HG02870 (cell line): ENCODE measurements around the gene RGS17.
A peak's percentile ranks its signal among the peaks of the same experiment; 100 is the strongest.
"Not testable (repeated sequence)": the region's sequence is repeated elsewhere in the genome, so short reads cannot be mapped to it uniquely, and the experiment has no call there.

Experiments
- ATAC-seq: cut with Tn5 transposase; IDR thresholded peaks from one replicate; pipeline ENCODE4 v1.9.1; 2021; ENCODE audit warnings: mild to moderate bottlenecking, moderate library complexity; ENCODE audit not compliant: unreplicated experiment

RGS17 gene, protein sequence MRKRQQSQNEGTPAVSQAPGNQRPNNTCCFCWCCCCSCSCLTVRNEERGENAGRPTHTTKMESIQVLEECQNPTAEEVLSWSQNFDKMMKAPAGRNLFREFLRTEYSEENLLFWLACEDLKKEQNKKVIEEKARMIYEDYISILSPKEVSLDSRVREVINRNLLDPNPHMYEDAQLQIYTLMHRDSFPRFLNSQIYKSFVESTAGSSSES

DNA sequence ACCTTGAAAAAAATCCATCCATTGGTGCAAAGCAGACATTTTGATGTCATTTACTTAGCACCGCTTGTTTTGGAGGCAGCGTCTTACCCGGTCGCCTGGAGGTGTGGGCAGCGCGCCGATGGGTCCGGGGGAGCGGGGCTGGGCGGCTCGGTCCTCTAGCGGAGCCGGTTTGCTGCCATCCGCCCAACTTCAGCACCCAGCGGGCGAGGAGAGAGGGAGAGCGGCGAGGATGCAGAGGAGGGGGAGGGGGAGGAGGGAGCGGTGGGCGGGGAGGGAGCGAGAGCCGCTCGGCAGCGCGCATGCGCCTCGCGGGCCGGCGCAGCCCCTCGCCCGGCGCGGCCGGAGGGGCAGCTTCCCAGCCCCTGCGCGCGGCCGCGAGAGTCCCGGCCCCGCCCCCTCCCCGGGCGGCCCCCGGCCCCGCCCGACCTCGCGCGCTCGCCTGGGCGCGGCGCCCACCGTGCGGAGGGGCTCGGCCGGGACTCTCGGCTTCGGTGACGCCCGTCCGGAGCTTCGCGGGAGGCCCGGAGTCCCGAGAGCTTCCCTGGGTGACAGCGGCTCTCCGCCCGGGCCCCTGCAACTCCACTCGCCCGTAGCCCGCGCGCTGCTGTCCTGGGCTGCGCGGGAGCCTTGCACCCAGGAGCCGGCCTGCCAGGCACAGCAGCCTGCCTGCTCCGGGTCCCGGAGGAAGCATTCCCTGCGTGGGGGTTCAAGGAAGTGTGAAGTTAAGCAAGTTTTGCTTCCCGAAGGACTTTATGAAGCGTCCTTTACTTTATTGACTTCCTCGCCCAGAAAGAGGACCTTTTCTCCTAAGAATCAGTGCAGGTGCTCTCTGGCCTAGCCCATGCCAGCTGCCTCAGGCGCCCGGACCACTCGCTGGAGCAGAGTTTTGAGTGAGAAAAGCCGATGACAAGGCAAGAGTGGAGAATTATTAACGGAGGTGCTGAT is at the start of gene RGS17:
Gene RGS17 (minus strand): TSS at position 246 of the 945 bp plus-strand sequence. CDS start 87,264 bp downstream, outside the sequence.
- ATAC-seq, result peak; percentile 49

DNA sequence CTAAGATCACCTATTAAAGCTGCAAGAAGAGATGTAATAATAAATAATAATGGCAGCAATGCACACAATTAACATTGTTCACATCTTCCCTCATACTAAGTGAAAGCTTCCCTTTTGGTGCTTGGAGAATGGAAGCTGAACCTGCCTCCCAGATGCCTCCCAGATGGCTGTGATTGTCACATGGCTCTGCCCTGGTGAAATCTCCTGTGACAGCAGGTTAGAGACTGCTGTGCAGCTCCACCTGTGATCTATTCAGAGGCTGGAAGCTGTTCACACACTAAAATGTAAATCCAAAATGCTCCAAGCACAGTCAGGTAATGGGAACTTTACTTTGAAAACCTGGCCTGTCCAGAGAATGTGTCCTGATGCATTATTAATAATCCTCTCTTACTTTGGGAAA is 41.7 kb upstream of the RGS17 start:
- no peak for ATAC-seq

DNA sequence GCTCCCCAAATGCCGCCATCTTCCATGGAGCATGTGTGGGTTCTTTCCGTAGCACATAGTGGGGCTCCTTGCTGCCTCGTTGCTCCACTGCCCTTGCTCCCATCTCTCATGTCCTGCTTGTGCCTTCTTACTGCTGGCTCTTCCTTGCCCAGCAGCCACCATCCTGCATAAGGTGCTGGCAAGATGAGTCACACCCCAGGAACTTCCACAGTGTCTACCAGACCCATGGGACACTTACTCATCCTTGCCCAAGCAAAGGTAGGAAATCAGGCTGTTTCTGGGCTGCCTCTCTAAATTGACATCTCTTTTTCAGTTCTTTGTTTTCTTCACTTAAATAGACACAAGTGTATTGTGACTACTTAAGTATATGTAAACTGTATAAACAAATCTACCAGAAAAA is 39.4 kb upstream of the RGS17 start:
- no peak for ATAC-seq

DNA sequence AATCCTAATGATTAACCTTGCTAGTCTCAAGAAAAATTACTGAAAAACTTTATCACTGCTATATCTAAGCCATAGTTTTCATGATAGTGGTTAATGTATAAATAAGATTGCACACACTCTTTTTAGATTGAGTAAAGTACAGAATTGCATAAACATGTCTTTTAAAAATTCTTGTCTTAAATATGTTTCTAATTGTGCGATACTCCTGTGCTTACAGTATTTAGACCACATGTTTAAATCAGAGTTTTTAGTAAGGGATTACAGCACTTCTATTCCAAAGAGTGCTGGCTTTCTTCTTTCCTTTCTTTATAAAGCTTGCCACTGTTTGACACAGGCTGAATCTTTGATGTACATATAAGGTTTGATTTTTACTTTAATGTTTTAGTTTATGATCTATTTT is 36.8 kb upstream of the RGS17 start:
- no peak for ATAC-seq

DNA sequence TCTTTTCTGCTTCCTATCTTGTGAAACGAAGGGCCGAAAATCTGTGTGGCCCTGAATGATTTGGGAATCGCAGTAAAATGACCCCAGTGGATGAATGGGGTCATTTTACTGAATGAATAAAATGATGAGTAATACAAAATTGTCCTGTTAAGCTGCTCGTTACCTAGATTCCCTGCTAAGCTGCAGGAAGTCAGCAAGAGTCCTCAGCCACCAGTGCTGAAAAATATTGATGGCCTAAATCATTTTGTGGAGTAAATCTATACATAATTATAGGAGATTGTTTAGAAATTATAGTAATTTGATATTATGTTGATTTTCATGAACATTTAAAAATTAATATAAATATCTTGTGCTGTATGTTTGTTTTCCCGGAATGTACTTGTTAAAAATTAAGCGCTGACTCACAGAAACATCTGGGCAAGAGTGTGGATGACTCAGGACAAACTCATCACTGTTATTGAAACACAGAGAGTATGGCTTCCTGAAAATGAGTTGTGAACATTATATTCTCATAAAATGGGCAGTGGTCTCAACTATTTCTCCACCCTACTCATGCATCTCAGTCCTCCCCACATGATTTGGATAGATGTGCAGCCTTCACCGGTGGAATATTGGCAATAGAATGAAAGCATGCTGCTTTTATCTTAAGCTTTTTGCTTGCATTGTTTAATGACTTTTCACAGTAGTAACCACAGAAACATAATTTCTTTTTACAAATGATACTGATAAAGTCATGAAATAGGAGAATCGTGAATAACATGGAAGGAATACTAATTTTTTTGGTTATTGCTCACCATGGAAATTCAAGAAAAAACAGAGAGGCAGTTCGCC is 36.2 kb upstream of the RGS17 start:
- ATAC-seq, result no peak

DNA sequence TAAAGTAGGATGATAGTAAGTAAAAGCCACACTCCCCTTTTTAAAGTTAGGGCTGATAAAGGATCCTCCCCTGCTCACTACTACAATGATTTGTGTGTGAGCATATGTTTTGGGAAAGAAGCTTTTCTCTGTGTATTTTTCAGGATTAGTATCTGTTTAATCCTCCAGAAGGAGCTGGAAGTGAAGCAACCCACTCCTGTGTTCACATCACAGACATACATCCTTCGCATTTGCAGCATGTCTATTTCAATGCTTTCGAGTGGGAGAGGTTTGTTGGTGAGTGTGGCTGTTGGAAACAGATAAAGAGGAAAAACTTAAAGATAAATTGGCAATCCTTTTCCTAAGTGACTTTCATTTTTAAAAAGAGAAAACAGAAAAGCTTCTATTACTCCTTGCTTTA is 31.6 kb upstream of the RGS17 start:
- ATAC-seq, result no peak

DNA sequence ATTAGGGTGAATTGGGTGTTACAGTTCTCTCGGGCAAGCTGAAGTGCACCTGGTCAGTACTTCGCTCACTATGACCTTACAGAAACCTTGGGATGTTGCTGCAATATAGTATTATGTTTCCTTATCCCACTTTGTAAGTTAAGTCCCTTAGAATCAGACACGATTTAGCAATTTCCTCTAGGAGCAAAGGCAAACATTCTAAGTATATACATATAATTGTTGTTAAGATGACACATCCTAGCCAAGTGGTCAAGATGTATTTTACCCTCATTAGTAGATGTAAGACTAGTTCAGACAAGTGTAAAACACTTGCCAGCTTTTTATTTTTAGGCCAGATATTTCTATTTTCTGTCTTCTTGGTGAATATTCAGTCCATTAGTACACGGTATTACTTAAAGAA is 31.1 kb upstream of the RGS17 start:
- ATAC-seq, result no peak

DNA sequence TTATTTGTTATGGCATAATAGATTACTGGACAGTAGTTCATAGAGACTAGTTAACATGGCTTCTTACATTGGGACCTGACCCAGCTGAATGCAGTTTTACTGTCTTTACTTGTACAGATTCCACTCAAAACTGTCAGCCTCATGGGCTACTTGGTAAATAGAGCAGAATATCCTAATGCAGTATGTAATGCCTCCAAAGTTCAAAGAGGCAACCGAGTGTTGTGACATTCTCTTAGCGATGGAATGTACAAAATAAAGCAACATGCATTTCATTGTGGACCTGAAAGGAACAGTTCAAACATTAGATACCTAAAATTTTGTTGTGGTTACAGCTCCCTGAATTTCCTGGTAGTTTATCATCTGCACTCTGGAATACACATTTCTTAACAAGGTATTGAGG is 29.1 kb upstream of the RGS17 start:
- ATAC-seq, result no peak

DNA sequence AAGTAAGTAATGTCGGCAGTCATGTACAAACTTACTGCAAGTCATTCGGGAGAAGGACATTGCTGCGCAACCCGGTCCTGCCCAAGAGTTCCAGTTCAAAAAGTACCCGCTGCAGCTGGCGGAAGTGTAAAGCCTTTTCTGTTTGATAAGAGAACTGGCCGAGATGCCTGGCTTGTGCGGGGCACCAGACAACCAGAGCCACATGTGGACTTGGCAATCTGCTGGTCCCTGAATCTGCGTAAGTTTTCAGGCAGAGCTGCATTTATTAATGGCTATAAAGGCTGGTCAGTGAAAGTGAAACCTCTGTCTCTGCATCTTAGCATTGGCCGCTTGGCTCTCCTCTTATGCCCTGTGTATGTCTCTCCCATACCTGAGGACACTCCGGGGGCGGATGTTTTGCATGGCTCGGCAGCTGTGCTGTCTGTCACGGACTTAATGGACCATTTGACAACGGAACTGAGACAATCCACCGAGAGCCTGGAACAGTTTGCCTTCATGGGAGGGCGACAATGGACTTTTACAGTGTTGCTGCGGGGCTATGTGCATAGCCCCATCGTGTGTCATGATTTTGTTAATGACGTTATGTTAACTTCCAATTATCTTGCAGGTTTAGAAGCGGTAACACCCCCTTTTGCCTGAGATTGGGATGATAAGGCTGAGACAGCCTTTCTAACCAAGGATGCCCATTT is 19.8 kb upstream of the RGS17 start:
- ATAC-seq, result no peak

DNA sequence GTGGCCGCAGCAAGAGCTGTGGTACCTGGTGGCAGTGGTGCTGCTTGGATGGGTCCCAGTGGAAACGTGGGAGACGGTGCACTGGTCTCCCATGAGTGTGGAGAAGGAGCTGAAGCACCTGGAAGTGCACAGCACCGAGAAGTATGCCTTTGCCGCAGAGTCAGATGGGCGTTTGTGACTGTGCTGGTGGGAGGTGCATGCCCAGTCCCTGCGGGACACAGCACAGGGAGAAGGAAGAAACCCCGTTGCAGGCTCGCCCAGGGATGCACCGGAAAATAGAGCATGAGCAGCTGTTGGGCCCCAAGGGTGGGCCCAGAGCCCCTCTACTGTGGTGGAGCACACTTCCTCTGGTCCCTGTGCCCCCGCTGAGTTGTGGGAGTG is 19.3 kb upstream of the RGS17 start:
- no peak for ATAC-seq

DNA sequence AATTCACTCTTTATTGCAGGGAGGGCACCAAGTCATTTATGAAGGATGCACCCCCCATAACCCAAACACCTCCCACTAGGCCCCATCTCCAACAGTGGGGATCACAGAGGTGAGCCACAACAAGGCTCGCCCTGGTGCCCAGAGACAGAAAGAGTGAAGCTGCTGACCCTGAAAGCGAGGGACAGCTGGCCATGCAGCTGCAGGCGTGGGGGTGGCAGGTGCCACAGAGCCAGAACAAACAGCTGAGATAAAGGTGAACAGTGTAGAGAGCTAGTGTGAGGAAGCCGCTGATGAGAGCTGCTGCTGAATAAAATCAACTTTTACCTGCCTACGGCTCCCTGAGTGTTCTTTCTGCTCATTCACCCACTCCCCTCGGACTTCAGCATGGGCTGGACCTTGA is 18.8 kb upstream of the RGS17 start:
- ATAC-seq, result no peak

DNA sequence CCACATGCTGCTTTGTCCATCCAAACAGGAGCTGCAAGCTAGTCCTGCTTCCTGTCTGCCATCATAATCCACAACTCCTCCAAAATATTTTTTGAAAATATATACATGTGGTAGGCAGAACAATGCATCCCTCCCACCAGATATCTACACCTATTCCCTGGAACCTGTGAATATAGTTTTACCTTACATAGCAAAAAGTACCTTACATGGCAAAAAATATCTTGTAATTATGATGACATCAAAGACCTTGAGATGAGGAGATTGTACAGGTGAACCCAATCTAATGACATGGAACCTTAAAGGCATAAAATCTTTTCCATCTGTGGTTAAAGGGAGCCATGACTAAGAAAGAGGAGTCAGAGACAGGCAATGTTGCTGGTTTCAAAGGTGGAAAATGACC is 15.3 kb upstream of the RGS17 start:
- ATAC-seq, result no peak

DNA sequence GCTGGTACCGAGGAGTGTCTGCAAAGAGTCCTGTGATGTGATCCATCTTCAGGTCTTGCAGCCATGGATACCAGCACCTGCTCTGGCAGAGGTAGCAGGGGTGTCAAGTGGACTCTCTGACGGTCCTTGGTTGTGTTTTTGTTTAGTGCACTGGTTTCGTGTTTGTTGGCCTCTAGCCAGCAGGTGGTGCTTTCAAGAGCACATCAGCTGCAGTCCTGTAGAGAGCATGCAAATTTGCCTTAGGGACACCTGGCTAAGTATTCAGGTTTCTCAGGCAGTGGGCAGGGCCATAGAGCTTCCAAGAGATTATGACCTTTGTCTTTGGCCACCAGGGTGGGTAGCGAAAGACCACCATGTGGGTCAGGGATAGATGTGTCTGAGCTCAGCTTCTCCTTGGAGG is 14.5 kb upstream of the RGS17 start:
- no peak for ATAC-seq

DNA sequence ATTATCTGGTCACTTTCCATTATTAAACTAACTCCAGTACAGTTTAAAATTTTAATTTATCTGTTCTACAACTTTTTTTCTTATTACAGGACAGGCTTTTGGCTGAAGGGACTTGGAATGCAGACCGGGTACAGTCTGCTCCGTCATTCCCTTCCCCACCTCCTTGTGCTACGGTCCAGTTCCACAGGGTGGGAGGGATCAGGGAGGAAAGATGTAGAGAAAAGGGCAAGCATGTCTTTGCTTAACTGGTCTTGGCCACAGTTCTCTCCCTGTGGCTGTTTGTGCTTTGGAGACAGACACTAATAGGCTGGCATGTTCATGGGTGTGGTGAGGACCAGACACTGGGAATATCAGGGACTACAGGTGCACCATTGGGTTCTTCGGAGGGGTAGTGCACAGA is 12.1 kb upstream of the RGS17 start:
- ATAC-seq, result no peak

DNA sequence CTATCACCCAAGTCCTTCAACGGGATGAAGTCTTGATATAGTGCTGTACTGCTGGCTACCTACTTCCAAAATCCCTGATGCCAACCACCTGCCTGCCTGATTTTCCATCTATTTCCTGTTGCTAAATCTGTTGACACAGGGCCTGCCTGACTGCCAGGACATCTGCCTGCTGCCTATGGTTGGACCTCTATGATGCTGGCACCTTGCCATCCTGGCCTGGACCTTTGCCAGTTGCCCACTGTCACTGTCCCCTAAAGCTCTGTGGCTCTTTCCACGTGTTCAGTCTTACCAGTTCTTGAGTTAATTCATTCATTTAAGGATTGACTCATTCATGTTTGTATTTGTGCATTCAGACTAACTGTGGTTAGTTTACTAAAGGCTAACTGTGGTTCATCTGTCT is 9.2 kb upstream of the RGS17 start:
- no peak for ATAC-seq

DNA sequence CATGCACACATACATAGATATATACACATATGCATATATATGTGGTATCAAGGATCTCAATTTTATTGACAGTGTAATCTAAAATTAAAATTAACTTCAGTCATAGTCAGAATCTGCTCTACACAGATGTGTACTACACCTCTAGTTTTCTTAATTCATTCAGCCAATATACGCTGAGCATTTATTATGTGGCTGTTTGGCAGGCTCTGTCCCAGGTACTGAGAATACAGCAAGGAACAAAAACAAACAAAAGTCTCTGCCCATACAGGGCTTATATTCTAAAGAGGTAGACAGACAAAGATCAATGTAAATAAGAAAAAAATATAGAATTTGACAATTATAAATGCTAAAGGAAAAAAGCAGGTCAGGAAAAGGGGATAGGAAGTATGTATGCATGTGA is 7.8 kb upstream of the RGS17 start:
- no peak for ATAC-seq

DNA sequence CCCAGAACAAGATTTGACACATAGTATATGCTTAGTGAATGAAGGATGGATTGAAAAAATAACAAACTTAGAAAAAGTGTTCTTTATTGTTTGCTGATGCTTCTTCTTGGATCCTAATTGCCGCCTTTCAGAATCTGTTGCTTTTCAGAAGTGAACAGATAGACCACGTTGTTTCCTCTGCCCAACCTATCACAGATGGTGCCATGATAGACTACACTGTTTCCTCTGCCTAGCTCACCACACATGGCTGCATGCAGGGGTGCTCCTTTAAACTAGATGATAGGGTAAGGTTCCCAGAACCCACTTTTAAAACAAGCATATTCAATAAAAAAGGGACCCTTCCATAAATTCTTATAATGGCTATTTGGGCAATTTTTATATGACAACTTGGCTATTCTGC is 4.6 kb upstream of the RGS17 start:
- no peak for ATAC-seq

DNA sequence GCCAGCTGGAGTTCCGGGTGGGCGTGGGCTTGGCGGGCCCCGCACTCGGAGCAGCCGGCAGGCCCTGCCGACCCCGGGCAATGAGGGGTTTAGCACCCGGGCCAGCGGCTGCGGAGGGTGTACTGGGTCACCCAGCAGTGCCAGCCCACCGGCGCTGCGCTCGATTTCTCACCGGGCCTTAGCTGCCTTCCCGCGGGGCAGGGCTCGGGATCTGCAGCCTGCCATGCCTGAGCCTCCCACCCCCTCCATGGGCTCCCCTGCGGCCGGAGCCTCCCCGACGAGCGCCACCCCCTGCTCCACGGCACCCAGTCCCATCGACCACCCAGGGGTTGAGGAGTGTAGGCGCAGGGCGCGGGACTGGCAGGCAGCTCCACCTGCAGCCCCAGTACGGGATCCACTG is 2.6 kb upstream of the RGS17 start:
- ATAC-seq, result not testable (repeated sequence)

DNA sequence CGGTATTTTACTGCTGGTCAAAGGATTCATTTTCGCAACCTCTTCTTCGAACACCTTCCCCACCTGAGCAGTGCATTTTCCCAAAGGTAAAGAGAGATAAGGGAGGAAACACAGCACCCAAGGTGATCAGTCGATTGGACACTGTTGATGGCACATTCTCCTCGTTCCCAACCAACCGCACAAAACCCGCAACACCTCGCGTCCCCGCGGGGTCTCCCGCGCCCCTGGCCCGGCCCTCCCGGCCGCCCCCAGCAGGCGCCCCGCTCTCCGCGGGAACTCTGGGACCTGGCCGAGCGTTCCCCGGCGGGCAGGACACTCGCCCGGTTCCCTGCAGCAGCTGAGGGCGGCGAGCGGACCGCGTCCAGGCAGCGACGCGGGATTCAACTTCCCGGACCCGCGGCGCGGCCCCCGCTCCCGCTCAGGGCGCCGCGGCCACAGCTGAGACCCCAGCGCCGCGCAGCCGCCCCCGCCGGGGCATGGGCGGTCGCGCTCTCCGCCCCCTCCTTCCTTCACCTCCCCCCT is 506 bp downstream of the RGS17 start:
- peak; percentile 9 for ATAC-seq

DNA sequence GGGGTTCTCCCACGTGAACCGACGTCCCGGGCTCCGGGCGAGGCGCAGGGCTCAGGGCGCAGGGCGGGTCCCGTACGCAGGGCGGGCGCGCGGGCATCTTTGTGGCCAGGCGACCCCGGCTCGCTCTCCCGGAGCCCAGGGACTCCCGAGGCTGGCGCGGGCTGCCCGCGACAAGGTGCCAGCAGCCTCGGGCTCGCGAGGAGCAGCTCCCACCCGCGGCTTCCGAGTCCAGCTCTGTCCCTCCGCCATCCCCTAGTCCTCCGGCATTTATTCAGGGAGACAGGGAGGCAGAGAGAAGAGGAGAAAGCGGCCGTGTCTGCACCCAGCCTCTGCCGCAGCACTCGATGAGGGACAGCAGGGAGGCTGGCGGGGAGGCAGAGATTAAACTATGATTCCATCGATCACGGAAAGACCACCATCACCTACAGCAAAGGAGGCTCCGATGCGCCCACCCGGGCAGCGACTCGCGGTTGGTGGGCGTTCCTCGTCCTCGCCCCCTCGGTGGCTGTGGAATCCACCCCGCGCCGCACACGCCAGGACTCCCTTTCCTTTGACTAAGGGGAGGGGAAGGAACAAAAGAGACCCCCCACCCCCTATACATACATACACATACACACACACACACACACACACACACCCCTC is 1.1 kb downstream of the RGS17 start:
- no peak for ATAC-seq
